MM.1S (cell line): Measurements from ENCODE around the gene SFSWAP.

Experiments
- DNase-seq: peaks from one replicate; pipeline ENCODE4 v3.0.0-alpha.2; 2015
- H2AFZ ChIP-seq: fragments of 300-600 bp; sonication (generic); 2 replicates; pipeline ENCODE4 v1.6.0; 2016; ENCODE audit warnings: antibody characterized with exemption, low read length
- H3F3A ChIP-seq: fragments of 300-600 bp; sonication (generic); 2 replicates; pipeline ENCODE4 v1.6.1; 2016; ENCODE audit warnings: mild to moderate bottlenecking, antibody characterized with exemption, low read length, moderate library complexity, mixed read lengths; ENCODE audit not compliant: insufficient read depth
- H3K27ac ChIP-seq: fragments of 300-600 bp; sonication (generic); 2 replicates; pipeline ENCODE4 v1.5.1; 2016; ENCODE audit warnings: mild to moderate bottlenecking, low read length
- H3K27me3 ChIP-seq: fragments of 300-600 bp; sonication (generic); replicated peaks from 2 replicates; pipeline ENCODE4 v1.6.0; 2016; ENCODE audit warnings: low read length; ENCODE audit not compliant: insufficient read depth
- H3K36me3 ChIP-seq: fragments of 300-600 bp; sonication (generic); replicated peaks from 2 replicates; pipeline ENCODE4 v1.6.1; 2016; ENCODE audit warnings: mild to moderate bottlenecking, low read length, mixed read lengths; ENCODE audit not compliant: insufficient read depth
- H3K4me1 ChIP-seq: fragments of 300-600 bp; sonication (generic); 2 replicates; pipeline ENCODE4 v1.6.1; 2016; ENCODE audit warnings: low read length, mixed read lengths
- H3K4me2 ChIP-seq: fragments of 300-600 bp; sonication (generic); 2 replicates; pipeline ENCODE4 v1.6.0; 2016; ENCODE audit warnings: low read depth, low read length
- H3K4me3 ChIP-seq: fragments of 300-600 bp; sonication (generic); 2 replicates; pipeline ENCODE4 v1.5.1; 2016; ENCODE audit warnings: low read length, mixed read lengths
- H3K79me2 ChIP-seq: fragments of 300-600 bp; sonication (generic); 2 replicates; pipeline ENCODE4 v1.6.1; 2016; ENCODE audit warnings: mixed run types, low read length, mixed read lengths
- H3K9ac ChIP-seq: fragments of 300-600 bp; sonication (generic); 2 replicates; pipeline ENCODE4 v1.6.1; 2016; ENCODE audit warnings: low read length, mixed read lengths
- H3K9me2 ChIP-seq: fragments of 300-600 bp; sonication (generic); replicated peaks from 2 replicates; pipeline ENCODE4 v1.6.1; 2016; ENCODE audit warnings: mild to moderate bottlenecking, low read length, mixed read lengths; ENCODE audit not compliant: insufficient read depth
- H3K9me3 ChIP-seq: fragments of 300-600 bp; sonication (generic); replicated peaks from 2 replicates; pipeline ENCODE4 v1.6.1; 2016; ENCODE audit warnings: mild to moderate bottlenecking, low read length, mixed read lengths; ENCODE audit not compliant: insufficient read depth
- H4K20me1 ChIP-seq: fragments of 300-600 bp; sonication (generic); 2 replicates; pipeline ENCODE4 v1.6.1; 2016; ENCODE audit warnings: mild to moderate bottlenecking, low read length, moderate library complexity, mixed read lengths; ENCODE audit not compliant: insufficient read depth
- CTCF ChIP-seq: fragments of 300-600 bp; sonication (generic); IDR thresholded peaks from 2 replicates; pipeline ENCODE4 v1.5.1; 2016; ENCODE audit warnings: antibody characterized with exemption, low read length, mixed read lengths
- EZH2 ChIP-seq: fragments of 300-600 bp; sonication (generic); optimal IDR thresholded peaks from 2 replicates; pipeline ENCODE3; 2017; ENCODE audit warnings: low read depth, mild to moderate bottlenecking, antibody characterized with exemption, low read length, mixed read lengths
- EZH2phosphoT487 ChIP-seq: fragments of 300-600 bp; sonication (generic); IDR thresholded peaks from 2 replicates; pipeline ENCODE4 v1.6.1; 2018; ENCODE audit warnings: antibody characterized with exemption, low read length

The SFSWAP gene

GRCh38 chr12:131690320-131690719, 20.6 kb upstream of the SFSWAP start:
- Histone ChIP-seq H3K27me3 (no peaks in the 10 kb centered on the region), H3K9ac (no peak overlapping the region), H2AFZ (no peak overlapping the region), H3F3A (no peaks in the 10 kb centered on the region), H3K4me2 (no peak overlapping the region), H3K4me1 (no peaks in the 10 kb centered on the region), H3K4me3 (no peak overlapping the region), H3K27ac (no peak overlapping the region), H3K9me3 (no peaks in the 10 kb centered on the region), H3K79me2 (no peaks in the 10 kb centered on the region), H3K36me3 (no peaks in the 10 kb centered on the region), H3K9me2 (no peaks in the 10 kb centered on the region), H4K20me1 (no peaks in the 10 kb centered on the region)
- no peak for DNase-seq
- TF ChIP-seq EZH2 (no peak), EZH2phosphoT487 (no peak), CTCF (no peak)

DNA sequence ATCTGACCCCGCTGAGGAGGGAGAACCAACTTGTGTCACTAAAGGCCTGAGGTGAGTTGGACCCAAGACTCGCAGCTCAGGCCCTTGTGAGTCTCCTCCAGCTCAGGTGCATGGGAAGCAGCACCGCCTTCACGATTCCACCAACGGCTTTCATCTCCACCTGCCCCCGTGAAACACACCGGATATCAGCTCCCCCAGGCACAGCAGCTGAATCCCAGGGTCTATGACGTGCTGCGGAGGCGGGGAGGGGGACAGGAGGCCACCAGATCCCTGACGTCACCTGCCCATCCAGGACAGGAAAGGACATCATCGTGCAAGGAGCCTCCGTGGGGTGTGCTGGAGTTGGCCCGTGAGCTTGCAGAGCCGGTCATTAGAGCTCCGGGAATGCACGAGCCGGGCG, 18.5 kb upstream of the SFSWAP start:
- TF ChIP-seq CTCF (no peak), EZH2 (no peak), EZH2phosphoT487 (no peak)
- Histone ChIP-seq H3K9ac (no peak overlapping the region), H3K9me2 (no peaks in the 10 kb centered on the region), H3K4me2 (no peak overlapping the region), H3K36me3 (no peaks in the 10 kb centered on the region), H3K4me3 (no peak overlapping the region), H3K27me3 (peaks cover 3% of the 10 kb centered on the region; the same call in 1 of the 2 replicates), H2AFZ (no peak overlapping the region), H3F3A (no peaks in the 10 kb centered on the region), H3K79me2 (no peaks in the 10 kb centered on the region), H4K20me1 (no peaks in the 10 kb centered on the region), H3K9me3 (no peaks in the 10 kb centered on the region), H3K4me1 (no peaks in the 10 kb centered on the region), H3K27ac (no peak overlapping the region)
- DNase-seq = no peak

DNA sequence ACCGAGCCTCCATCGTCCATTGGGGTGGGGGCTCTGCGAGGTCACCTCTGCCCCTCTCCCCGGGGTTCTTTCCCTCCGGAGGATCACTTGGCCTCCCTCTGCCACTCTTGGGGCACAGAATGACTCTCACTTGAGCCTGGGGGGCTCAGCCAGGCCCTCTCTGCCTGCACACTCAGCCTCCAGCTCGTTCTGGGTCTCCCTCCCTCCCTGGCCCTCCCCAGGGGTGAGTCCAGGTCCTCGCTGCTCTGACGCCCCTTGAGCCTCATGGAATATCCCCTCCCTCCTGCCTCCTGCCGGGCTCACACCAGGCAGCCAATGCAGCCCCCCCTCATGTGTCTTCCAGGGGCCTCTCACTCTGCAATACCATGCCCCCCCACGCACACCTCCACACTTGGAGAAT, 17.7 kb upstream of the SFSWAP start:
- no peak for TF ChIP-seq EZH2phosphoT487
- no peak for TF ChIP-seq CTCF
- no peak for TF ChIP-seq EZH2
- Histone ChIP-seq H3K27me3 (peaks cover 3% of the 10 kb centered on the region; the same call in 1 of the 2 replicates), H3K27ac (no peak overlapping the region)

More for the DNA sequence above, 17.7 kb upstream of the SFSWAP start:
- no peak overlapping the region for H2AFZ ChIP-seq
- H3K4me1 ChIP-seq = no peaks in the 10 kb centered on the region
- H3K9me2 ChIP-seq = no peaks in the 10 kb centered on the region
- no peak for DNase-seq
- no peaks in the 10 kb centered on the region for H3F3A ChIP-seq
- H3K79me2 ChIP-seq = no peaks in the 10 kb centered on the region
- H4K20me1 ChIP-seq = no peaks in the 10 kb centered on the region
- no peak overlapping the region for H3K4me3 ChIP-seq
- H3K9ac ChIP-seq = no peak overlapping the region
- H3K4me2 ChIP-seq = no peak overlapping the region
- no peaks in the 10 kb centered on the region for H3K9me3 ChIP-seq
- H3K36me3 ChIP-seq = no peaks in the 10 kb centered on the region
